NT2/D1 (cell line): ENCODE measurements around the gene ITPKB.

Experiments used
- YY1 ChIP-seq: IDR thresholded peaks from 2 replicates; pipeline ENCODE4 v1.6.1; 2011; ENCODE audit not compliant: insufficient read length, insufficient read depth
- ZNF274 ChIP-seq: IDR thresholded peaks from 2 replicates; pipeline ENCODE4 v1.6.1; 2011; ENCODE audit warnings: mild to moderate bottlenecking, low read depth, low read length

GRCh38 chr1:226712742-226713419, 26.2 kb downstream of the ITPKB start:
- TF ChIP-seq YY1, result no peak
- no peak for TF ChIP-seq ZNF274
